Hematopoietic multipotent progenitor cell treated with erythropoietin and hydrocortisone succinate and interleukin-3 and kit ligand, for 4 days (in vitro differentiated cells): Measurements from ENCODE around the gene SPINT3.
"Not testable (repeated sequence)": the region's sequence is repeated elsewhere in the genome, so short reads cannot be mapped to it uniquely, and the experiment has no call there.

ENCODE experiments used
- DNase-seq: peaks from one replicate; pipeline ENCODE4 v3.0.0-alpha.2; 2015

The SPINT3 gene

GRCh38 chr20:45501600-45501999 lies 13.8 kb downstream of the SPINT3 start:
- no peak for DNase-seq

GRCh38 chr20:45500022-45500421 lies 15.4 kb downstream of the SPINT3 start:
- no peak for DNase-seq

GRCh38 chr20:45497971-45498494 lies 17.4 kb downstream of the SPINT3 start:
- no peak for DNase-seq

- DNase-seq, result no peak
These were observed 19.3 kb downstream of the SPINT3 start for GRCh38 chr20:45496166-45496565.

- DNase-seq, result peak; percentile 12
These were observed 19.9 kb downstream of the SPINT3 start for GRCh38 chr20:45495501-45495941.

- DNase-seq, result no peak
These were observed 26.3 kb downstream of the SPINT3 start for GRCh38 chr20:45489083-45489531.

- DNase-seq, result peak; percentile 45
These were observed 28.2 kb downstream of the SPINT3 start for GRCh38 chr20:45487231-45487635.

- no peak for DNase-seq
These were observed 30.0 kb downstream of the SPINT3 start for GRCh38 chr20:45485388-45485787.

- DNase-seq, result no peak
These were observed 30.7 kb downstream of the SPINT3 start for GRCh38 chr20:45484676-45485075.

GRCh38 chr20:45479822-45480221 lies 35.6 kb downstream of the SPINT3 start:
- DNase-seq, result no peak

- DNase-seq, result not testable (repeated sequence)
These were observed 37.8 kb downstream of the SPINT3 start for GRCh38 chr20:45477530-45478148.

GRCh38 chr20:45472286-45472685 lies 43.1 kb downstream of the SPINT3 start:
- not testable (repeated sequence) for DNase-seq

- DNase-seq, result peak; percentile 35
These were observed 44.5 kb downstream of the SPINT3 start for GRCh38 chr20:45470937-45471336.

- peak; percentile 25 for DNase-seq
These were observed 45.0 kb downstream of the SPINT3 start for GRCh38 chr20:45470262-45470931.

- no peak for DNase-seq
These were observed 45.8 kb downstream of the SPINT3 start, which contains the start of gene WFDC2 for GRCh38 chr20:45469336-45470261. Gene WFDC2 (plus strand): TSS chr20:45469753. CDS start chr20:45469782, 29 bp downstream.

- no peak for DNase-seq
These were observed 47.6 kb downstream of the SPINT3 start for GRCh38 chr20:45467861-45468260.

GRCh38 chr20:45467172-45467571 lies 48.2 kb downstream of the SPINT3 start:
- DNase-seq, result no peak

GRCh38 chr20:45465491-45466266 lies 49.7 kb downstream of the SPINT3 start:
- DNase-seq, result peak; percentile 54

- DNase-seq, result no peak
These were observed 51.7 kb downstream of the SPINT3 start for GRCh38 chr20:45463709-45464108.

GRCh38 chr20:45462711-45463509 lies 52.5 kb downstream of the SPINT3 start:
- no peak for DNase-seq
